ENCODE data around the gene FUT8.

The FUT8 gene

DNA sequence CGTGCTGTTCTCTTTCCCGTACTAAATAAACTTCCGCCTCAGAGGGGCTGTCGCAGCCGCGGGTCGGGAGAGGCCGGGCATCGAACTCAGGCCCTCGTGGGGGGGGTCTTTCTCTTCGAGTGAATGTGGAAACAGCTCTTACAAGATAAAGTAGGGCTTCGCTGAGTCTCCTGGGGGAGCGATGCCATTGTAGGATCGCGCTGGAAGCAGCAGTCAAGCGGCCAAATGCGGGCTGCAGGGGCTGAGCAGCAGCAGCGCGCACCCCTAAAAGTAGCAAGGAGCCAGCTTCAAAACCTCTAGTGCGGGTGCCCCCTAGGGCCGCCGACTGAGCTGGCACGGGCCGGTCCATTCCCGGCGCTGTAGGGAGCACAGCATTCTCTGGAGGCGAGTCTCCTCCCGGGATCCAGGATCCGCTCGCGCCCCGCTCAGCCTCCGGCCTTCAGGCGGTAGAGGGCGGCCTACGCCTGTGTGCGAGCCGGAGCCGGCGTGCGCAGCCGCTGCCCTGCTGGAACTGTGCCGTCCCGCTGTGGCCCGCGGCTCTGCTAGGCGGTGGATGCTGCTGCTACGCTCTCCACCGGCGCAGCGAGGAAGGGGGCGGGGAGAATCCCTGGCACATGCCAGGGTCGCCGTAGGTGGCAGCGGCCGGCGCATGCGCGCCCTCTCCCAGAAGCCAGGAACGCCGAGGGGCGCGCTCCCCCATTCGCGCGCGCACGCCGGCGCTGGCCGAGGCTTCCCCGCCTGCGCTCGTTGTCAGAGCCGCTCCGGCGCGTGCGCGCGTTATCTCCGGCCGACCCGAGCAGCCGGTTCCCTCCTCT, at the start of gene FUT8:
FUT8 (plus strand) TSS at position 699 of the 815 bp plus-strand sequence. CDS start 148,834 bp downstream, outside the sequence.
- peak within 1 kb of the TSS; percentile 70 for H3K27ac ChIP-seq
- peak; percentile 93 for DNase-seq
- no peaks in the 10 kb centered on the region for H3K36me3 ChIP-seq
- peak within 1 kb of the TSS; percentile 98 for H3K4me3 ChIP-seq (ENCODE audit: low read depth, low read length)
- no peaks in the 10 kb centered on the region for H3K9me3 ChIP-seq (ENCODE audit: severe bottlenecking)
- no peaks in the 10 kb centered on the region for H3K27me3 ChIP-seq (ENCODE audit: insufficient read depth, low read depth, severe bottlenecking)
- TF ChIP-seq, protein P1, sequence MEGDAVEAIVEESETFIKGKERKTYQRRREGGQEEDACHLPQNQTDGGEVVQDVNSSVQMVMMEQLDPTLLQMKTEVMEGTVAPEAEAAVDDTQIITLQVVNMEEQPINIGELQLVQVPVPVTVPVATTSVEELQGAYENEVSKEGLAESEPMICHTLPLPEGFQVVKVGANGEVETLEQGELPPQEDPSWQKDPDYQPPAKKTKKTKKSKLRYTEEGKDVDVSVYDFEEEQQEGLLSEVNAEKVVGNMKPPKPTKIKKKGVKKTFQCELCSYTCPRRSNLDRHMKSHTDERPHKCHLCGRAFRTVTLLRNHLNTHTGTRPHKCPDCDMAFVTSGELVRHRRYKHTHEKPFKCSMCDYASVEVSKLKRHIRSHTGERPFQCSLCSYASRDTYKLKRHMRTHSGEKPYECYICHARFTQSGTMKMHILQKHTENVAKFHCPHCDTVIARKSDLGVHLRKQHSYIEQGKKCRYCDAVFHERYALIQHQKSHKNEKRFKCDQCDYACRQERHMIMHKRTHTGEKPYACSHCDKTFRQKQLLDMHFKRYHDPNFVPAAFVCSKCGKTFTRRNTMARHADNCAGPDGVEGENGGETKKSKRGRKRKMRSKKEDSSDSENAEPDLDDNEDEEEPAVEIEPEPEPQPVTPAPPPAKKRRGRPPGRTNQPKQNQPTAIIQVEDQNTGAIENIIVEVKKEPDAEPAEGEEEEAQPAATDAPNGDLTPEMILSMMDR (IDR thresholded peaks at IDR 0.05; ENCODE audit: low read depth, low read length): peak; percentile 77

- Histone ChIP-seq H3K9me3 (ENCODE audit: severe bottlenecking) (peaks cover 3% of the 10 kb centered on the region), H3K27me3 (ENCODE audit: insufficient read depth, low read depth, severe bottlenecking) (no peaks in the 10 kb centered on the region), H3K27ac (no peak overlapping the region), H3K4me3 (ENCODE audit: low read depth, low read length) (no peak overlapping the region), H3K36me3 (no peaks in the 10 kb centered on the region)
- DNase-seq: no peak
- TF ChIP-seq, protein P1 (IDR thresholded peaks at IDR 0.05; ENCODE audit: low read depth, low read length): no peak
Measured at GRCh38 chr14:65366802-65367565, 45.5 kb upstream of the FUT8 start.

DNA sequence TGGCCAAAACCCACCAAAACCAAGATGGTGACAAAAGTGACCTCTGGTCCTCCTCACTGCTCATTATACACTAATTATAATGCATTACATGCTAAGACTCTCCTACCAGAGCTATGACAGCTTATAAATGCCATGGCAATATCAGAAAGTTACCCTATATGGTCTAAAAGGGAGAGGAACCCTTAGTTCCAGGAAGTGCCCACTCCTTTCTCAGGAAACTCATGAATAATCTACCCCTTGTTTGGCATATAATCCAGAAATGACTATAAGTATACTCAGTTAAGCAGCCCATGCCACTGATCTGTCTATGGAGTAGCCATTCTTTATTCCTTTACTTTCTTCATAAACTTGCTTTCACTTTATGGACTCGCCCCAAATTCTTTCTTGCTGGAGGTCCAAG, 43.0 kb upstream of the FUT8 start:
- no peak for DNase-seq

DNA sequence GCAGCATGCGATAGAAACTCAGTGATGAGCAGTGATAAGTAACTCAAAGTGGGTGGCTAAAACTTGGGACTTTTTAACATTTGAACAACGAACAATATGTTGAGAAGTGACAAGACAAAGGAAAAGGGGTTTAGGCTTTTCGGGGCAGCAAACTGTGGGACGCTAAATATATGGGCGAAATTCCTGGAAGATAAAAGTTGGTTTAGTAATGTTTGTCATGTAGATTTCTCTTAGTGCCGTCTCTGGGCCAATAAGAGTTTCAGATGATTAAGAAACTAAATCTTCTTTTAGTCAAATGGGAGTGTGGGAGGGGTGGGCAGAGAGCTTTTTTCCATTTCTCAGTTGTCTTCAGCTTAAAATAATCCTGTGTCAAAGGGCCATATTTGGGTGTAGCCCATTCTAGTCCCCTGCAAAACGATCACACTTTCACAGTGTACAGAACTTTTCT, 41.7 kb upstream of the FUT8 start:
- TF ChIP-seq, protein P1 (IDR thresholded peaks at IDR 0.05; ENCODE audit: low read depth, low read length): no peak

More for the DNA sequence above, 43.0 kb upstream of the FUT8 start:
- no peaks in the 10 kb centered on the region for H3K36me3 ChIP-seq
- no peaks in the 10 kb centered on the region for H3K9me3 ChIP-seq (ENCODE audit: severe bottlenecking)
- no peaks in the 10 kb centered on the region for H3K27me3 ChIP-seq (ENCODE audit: insufficient read depth, low read depth, severe bottlenecking)
- no peak overlapping the region for H3K4me3 ChIP-seq (ENCODE audit: low read depth, low read length)
- no peak overlapping the region for H3K27ac ChIP-seq
- TF ChIP-seq, protein P1 (IDR thresholded peaks at IDR 0.05; ENCODE audit: low read depth, low read length): no peak

GRCh38 chr14:65371784-65372183, 40.7 kb upstream of the FUT8 start:
- H3K27me3 ChIP-seq (ENCODE audit: insufficient read depth, low read depth, severe bottlenecking): no peaks in the 10 kb centered on the region
- no peak for DNase-seq
- H3K4me3 ChIP-seq (ENCODE audit: low read depth, low read length): no peak overlapping the region
- no peaks in the 10 kb centered on the region for H3K36me3 ChIP-seq
- H3K9me3 ChIP-seq (ENCODE audit: severe bottlenecking): no peaks in the 10 kb centered on the region
- TF ChIP-seq, protein P1 (IDR thresholded peaks at IDR 0.05; ENCODE audit: low read depth, low read length): no peak
- H3K27ac ChIP-seq: no peak overlapping the region

More for the DNA sequence above, 41.7 kb upstream of the FUT8 start:
- DNase-seq: no peak
- H3K4me3 ChIP-seq (ENCODE audit: low read depth, low read length): no peak overlapping the region
- H3K27ac ChIP-seq: no peak overlapping the region
- no peaks in the 10 kb centered on the region for H3K36me3 ChIP-seq
- no peaks in the 10 kb centered on the region for H3K9me3 ChIP-seq (ENCODE audit: severe bottlenecking)
- H3K27me3 ChIP-seq (ENCODE audit: insufficient read depth, low read depth, severe bottlenecking): no peaks in the 10 kb centered on the region
